ENCODE data around the gene MMP20. TPM values are rescaled to one million over a fixed set of nuclear protein-coding genes. Genes with fewer than 3 reads are reported as not detected.

The MMP20 gene
- total RNA-seq, 1 experiment from 2014 or later, result not detected

DNA sequence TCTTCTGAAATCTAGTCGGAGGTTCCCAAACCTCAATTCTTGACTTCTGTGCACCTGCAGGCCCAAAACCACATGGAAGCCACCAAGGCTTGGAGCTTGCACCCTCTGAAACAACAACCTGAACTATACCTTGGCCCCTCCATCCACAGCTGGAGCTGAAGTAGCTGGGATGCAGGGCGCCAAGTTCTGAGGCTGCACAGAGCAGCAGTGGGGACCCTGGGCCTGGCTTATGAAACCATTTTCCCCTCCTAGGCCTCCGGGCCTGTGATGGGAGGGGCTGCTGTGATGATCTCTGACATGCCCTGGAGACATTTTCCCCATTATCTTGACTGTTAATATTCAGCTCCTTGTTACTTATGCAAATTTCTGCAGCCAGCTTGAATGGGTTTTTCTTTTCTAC lies 56.3 kb downstream of the MMP20 start:
- Histone ChIP-seq H3K79me2 (ENCODE audit: insufficient read depth, low read length) (no peaks in the 10 kb centered on the region), H3K23ac (ENCODE audit: insufficient read length, low read depth, low read length) (no peak overlapping the region), H3K14ac (ENCODE audit: insufficient read depth, low read length) (no peak overlapping the region), H3K4ac (ENCODE audit: low read depth, low read length) (no peak overlapping the region), H3K4me1 (ENCODE audit: insufficient read depth, low read length) (no peaks in the 10 kb centered on the region), H2BK20ac (ENCODE audit: low read depth, low read length, poor library complexity, severe bottlenecking) (no peak overlapping the region), H3K56ac (ENCODE audit: insufficient read length, low read depth, low read length) (no peak overlapping the region), H3T11ph (ENCODE audit: low read length) (no peak overlapping the region), H3K27me3 (ENCODE audit: insufficient read depth, low read length) (no peaks in the 10 kb centered on the region), H2AK5ac (ENCODE audit: insufficient read length, low read length) (no peak overlapping the region), H4K20me1 (ENCODE audit: control insufficient read depth, insufficient read depth, insufficient read length) (no peaks in the 10 kb centered on the region), H2AFZ (ENCODE audit: low read length) (no peak overlapping the region), H3K23me2 (ENCODE audit: insufficient read length, low read depth, low read length, poor library complexity, severe bottlenecking) (no peaks in the 10 kb centered on the region), H3K4me2 (ENCODE audit: insufficient read depth, insufficient read length, low read length) (no peak overlapping the region), H3K79me1 (ENCODE audit: insufficient read depth, low read depth, low read length, poor library complexity, severe bottlenecking) (no peaks in the 10 kb centered on the region), H4K8ac (replicated peaks; ENCODE audit: insufficient read length, low read depth, low read length) (no peak overlapping the region), H2BK15ac (ENCODE audit: low read depth, low read length) (no peak overlapping the region), H3K18ac (ENCODE audit: insufficient read length, low read depth, low read length) (no peak overlapping the region), H3K9ac (ENCODE audit: extremely low read depth, insufficient read length, low read length) (no peak overlapping the region), H4K5ac (ENCODE audit: insufficient read length, low read depth, low read length) (no peak overlapping the region), H2BK12ac (ENCODE audit: insufficient read length, low read depth, low read length) (no peak overlapping the region), H2BK5ac (ENCODE audit: insufficient read length, low read length) (no peak overlapping the region), H2BK120ac (ENCODE audit: low read depth, low read length, poor library complexity, severe bottlenecking) (no peak overlapping the region), H3K27ac (ENCODE audit: insufficient read length, low read depth, low read length) (no peak overlapping the region), H4K91ac (ENCODE audit: insufficient read length, low read depth, low read length) (no peak overlapping the region), H3K9me3 (ENCODE audit: control insufficient read depth, low read depth, low read length) (peaks cover 14% of the 10 kb centered on the region)
- Mint-ChIP-seq H3K36me3 (ENCODE audit: insufficient read depth in 1 of 3, low read depth in 3 of 3) (peaks cover 16 to 36% (median 31%) of the 10 kb centered on the region in 3 experiments), H3K9me3 (peaks cover 33 to 40% of the 10 kb centered on the region in 2 experiments), H3K27ac (no peak overlapping the region), H3K4me3 (no peak overlapping the region), H3K27me3 (ENCODE audit: low read depth) (no peaks in the 10 kb centered on the region), H3K4me1 (no peaks in the 10 kb centered on the region)
- DNase-seq, result no peak
- WGBS (ENCODE audit: extremely low coverage, insufficient read length, low lambda C conversion rate), result no CpG with 5 or more reads among the region's 3 CpGs
- no peak for TF ChIP-seq CTCF (conservative IDR thresholded peaks at IDR 0.05)

All from H9 (cell line).